Stimulated activated CD8-positive, alpha-beta memory T cell treated with anti-CD3 and anti-CD28 coated beads, Interleukin-15, amount 100 ng/mL, for 1 hour (primary cell): ENCODE measurements around the gene EDEM2.
A peak's percentile ranks its signal among the peaks of the same experiment; 100 is the strongest.
"Not testable (repeated sequence)": the region's sequence is repeated elsewhere in the genome, so short reads cannot be mapped to it uniquely, and the experiment has no call there.

Experiments
- DNase-seq: peaks from one replicate; pipeline ENCODE4 v3.0.0-alpha.2; 2020; ENCODE audit warnings: low read depth

Gene EDEM2, protein sequence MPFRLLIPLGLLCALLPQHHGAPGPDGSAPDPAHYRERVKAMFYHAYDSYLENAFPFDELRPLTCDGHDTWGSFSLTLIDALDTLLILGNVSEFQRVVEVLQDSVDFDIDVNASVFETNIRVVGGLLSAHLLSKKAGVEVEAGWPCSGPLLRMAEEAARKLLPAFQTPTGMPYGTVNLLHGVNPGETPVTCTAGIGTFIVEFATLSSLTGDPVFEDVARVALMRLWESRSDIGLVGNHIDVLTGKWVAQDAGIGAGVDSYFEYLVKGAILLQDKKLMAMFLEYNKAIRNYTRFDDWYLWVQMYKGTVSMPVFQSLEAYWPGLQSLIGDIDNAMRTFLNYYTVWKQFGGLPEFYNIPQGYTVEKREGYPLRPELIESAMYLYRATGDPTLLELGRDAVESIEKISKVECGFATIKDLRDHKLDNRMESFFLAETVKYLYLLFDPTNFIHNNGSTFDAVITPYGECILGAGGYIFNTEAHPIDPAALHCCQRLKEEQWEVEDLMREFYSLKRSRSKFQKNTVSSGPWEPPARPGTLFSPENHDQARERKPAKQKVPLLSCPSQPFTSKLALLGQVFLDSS

GRCh38 chr20:35146920-35147574 is at the start of gene EDEM2:
Gene EDEM2 (minus strand): TSS chr20:35147336. CDS start chr20:35147258, 78 bp downstream.
- peak; percentile 82 for DNase-seq

DNA sequence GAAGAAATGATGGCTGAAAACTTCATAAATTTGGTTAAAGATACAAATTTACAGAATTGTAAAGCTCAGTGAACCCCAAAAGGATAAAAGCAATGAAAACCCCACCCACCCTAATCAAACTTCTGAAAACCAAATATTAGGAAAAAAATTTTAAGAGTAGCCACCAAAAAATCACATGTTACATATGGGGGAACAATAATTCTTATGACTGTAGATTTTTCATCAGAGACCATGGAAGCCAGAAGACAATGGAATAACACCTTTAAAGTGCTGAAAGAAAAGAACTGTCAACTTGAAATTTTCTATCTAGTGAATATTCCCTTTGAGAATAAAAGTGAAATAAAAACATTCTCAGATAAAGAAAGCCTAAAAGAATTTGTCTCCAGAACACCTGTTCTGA is 49.2 kb upstream of the EDEM2 start:
- DNase-seq, result no peak

DNA sequence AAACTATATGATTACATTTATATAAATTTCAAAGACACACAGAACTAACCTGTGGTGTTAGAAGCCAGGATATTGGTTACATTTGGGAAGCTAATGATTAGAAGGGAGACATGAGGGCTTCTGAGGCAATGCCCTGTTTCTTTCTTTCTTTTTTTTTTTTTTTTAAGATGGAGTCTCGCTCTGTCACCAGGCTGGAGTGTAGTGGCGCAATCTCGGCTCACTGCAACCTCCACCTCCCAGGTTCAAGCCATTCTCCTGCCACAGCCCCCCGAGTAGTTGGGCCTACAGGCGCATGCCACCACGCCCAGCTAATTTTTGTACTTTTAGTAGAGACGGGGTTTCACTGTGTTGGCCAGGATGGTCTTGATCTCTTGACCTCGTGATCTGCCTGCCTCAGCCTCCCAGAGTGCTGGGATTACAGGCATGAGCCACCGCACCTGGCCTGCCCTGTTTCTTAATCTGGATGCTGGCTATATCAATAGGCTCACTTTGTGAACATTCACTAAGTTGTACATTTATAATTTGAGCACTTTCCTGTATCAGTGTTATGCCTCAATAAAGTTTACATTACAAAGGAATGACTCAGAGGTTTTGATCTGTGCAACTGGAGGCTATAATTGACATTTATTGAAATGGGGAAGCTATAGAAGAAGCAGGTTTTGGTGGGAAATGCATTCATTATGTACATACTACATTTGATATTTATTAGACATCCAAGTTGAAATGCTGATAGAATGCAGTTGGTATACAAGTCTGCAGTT is 46.1 kb upstream of the EDEM2 start:
- DNase-seq, result not testable (repeated sequence)

GRCh38 chr20:35192118-35192872 is 45.2 kb upstream of the EDEM2 start:
- DNase-seq, result no peak

DNA sequence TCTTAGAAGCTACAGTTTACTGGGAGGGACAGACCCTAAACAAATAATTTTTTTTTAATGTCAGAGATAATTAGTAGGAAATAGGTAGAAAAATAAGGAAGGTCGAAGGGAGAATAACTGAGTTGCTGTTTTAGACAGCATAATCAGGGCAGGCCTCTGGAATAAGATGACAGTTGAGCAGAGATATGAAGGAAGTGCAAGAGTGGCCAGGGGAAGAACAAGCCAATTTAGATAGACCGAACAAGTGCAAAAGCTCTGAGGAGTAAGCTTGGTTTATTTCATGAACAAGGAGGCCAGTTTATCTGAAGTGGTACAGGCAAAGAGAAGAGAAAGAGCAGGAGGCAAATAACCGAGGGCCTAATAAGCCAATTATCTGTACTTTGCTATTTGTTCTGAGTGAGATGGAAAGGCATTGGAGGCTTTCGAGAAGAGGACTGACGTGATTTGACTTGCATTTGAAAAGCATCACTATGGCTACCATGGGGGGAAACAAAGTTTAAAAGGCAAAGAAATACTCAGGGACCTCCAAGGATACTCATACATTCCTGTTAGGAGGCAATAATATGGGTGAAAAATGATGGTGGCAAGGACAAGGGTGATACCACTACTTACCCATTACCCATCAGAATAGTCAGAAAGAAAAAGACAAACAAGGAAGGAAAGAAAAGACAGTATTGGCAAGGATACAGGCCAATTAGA is 44.4 kb upstream of the EDEM2 start:
- DNase-seq, result no peak

DNA sequence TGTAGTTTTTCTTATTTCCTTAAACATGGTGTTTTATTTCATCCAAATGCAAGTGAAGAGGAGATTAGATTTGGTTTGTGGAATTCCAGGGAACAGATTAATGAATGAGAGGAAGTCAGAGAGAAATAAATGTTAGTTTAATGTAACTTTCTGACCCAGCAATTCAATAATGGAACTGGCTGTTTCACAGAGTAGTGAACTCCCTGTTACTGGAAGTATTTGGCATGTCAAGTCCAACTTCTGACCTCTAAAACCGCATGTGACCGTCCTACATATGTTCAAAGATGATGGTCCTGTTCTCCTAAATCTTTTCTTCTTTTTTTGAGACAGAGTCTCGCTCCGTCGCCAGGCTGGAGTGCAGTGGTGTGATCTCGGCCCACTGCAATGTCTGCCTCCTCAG is 43.4 kb upstream of the EDEM2 start:
- DNase-seq, result no peak

GRCh38 chr20:35189223-35189622 is 42.1 kb upstream of the EDEM2 start:
- not testable (repeated sequence) for DNase-seq

DNA sequence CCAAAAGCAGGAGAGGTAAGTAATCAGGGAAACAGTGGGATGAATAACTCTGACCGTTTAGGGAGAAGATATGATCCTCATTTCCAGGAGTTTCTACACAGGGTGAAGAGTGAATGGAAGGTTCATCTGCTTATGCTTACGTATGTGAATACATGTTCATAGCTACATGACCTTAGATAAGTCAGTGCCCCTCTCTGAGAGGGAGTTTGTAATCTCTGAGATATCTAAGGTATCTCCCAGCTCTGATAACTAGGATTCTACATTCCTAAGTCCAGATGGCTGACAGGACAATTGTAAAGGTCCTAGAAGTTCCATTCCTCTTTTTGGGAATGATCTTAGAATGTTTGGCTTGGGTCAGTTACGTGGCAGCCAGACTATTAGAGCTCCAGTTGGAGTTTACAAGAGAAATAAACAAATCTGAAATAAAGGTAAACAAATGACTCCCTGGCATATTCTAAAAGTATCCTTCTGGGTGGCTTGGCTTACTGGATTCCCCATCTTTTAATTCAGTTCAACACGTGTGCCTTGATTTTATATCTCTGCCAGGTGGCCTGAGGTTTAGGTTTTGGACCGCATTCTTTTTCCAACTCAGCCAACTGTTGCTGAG is 40.6 kb upstream of the EDEM2 start:
- no peak for DNase-seq

DNA sequence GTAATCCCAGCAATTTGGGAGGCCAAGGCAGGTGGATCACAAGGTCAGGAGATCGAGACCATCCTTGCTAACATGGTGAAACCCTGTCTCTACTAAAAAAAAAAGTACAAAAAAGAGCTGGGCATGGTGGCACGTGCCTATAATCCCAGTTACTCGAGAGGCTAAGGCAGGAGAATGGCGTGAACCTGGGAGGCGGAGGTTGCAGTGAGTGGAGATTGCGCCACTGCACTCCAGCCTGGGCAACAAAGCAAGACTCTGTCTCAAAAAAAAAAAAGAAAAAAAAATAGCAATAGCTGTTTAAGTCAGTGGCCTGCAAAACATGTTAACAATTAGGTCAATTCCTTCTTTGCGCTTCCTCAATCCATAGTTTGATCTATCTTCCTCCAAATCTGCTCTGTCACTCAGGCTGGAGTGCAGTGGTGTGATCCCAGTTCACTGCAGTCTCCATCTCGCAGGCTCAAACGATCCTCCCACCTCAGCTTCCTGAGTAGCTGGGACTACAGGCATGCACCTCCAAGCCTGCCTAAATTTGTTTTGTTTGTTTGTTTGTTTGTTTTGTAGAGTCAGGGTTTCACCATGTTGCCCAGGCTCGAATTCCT is 39.7 kb upstream of the EDEM2 start:
- not testable (repeated sequence) for DNase-seq

DNA sequence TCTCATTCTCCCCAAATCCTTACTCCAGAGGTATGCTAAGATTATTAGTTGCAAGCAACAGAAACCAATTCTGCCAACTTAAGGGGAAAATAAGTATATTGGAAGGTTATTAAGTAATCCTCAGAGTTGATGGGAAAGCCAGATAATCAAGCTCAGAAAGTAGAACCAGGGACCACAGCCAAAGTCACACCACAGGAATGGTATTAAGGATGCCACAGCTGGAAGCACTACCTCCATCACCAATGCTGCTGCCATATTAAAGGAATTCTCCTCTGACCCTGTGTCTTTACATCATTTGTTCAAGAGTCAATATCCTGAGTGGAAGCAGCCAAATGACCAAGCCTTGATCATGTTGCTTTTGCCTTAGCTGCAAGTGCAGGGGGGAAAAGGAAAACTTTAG is 34.6 kb upstream of the EDEM2 start:
- DNase-seq, result no peak

DNA sequence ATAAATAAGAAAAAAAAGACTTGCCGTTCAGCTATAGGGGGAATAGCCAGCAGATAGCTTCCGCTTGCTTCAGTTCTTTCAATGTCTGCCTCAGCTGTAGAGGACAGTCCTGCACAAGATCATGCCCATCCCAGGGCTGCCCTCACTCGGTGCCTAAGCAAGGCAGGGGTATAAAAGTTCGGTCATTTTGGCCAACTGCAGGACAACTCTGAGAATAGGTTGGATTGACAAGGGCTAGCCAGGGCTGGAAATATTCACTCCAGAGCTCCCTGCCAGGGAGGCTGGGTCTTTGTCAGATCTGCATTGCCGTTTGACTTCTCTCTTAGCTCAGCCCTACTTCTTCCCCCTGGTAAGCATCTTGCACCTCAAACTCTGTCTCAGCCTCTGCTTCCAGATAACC is 33.1 kb upstream of the EDEM2 start:
- DNase-seq, result no peak

DNA sequence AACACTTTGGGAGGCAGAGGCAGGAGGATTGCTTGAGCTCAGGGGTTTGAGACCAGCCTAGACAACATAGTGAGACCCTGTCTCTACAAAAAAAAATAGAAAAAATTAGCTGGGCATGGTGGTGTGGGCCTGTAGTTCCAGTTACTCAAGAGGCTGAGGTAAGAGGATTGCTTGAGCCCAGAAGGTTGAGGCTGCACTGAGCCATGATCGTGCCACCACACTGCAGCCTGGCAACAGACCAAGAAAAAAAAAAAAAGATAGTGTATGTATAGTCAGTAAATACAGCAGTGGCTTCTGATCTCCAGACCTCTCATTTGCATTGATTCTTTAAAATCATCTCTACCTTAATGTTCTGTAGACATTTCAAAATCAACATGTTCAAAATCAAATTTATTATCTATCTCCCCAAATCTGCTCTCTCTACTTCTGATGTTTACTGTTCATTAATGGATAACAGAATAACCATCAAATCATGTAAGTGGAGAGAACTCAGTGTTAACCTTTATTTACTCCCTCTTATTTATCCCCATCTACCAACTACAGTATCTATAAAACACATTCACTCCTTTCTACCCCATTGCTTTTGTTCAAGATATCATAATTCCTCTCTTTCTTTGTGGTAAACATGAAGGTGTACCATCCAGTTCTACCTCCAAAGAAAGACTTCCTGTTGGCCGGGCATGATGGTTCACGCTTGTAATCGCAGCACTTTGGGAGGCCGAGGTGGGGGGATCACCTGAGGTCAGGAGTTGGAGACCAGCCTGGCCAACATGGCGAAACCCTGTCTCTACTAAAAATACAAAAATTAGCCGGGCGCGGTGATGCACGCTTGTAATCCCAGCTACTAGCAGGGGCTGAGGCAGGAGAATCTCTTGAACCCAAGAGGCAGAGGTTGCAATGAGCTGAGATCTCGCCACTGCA is 32.4 kb upstream of the EDEM2 start:
- DNase-seq, result no peak

- DNase-seq, result no peak
Measured at GRCh38 chr20:35176132-35176531, 29.0 kb upstream of the EDEM2 start.

GRCh38 chr20:35174458-35175216 is 27.5 kb upstream of the EDEM2 start:
- DNase-seq, result no peak

GRCh38 chr20:35173576-35174192 is 26.5 kb upstream of the EDEM2 start:
- DNase-seq, result no peak

DNA sequence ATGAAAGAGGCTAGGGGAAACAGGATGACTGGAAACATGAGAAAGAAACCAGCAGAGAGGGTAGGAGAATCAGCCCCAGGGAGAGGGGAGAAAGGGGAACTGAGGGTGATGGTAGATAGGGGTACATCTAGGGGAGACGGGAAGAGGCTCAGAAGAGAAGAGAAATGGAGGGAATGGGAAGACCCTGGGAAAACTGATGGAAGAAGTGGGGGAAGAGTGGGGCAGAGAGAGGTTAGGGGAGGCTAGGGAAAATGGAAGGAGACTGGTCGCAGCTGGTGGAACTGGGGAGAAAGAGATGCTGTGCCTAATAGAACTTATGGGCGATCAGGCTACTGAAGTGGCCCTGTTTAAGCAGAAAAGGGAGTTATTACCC is 25.3 kb upstream of the EDEM2 start:
- no peak for DNase-seq

- DNase-seq, result no peak
Measured at GRCh38 chr20:35171753-35172433, 24.8 kb upstream of the EDEM2 start, which contains the start of gene PROCR. Gene PROCR (plus strand): TSS chr20:35172072. CDS start chr20:35172155, 83 bp downstream.
